MM.1S (cell line): Measurements from ENCODE around the gene LRRC4C.

Experiments
- DNase-seq: peaks from one replicate; pipeline ENCODE4 v3.0.0-alpha.2; 2015
- H2AFZ ChIP-seq: fragments of 300-600 bp; sonication (generic); 2 replicates; pipeline ENCODE4 v1.6.0; 2016; ENCODE audit warnings: antibody characterized with exemption, low read length
- H3F3A ChIP-seq: fragments of 300-600 bp; sonication (generic); 2 replicates; pipeline ENCODE4 v1.6.1; 2016; ENCODE audit warnings: mild to moderate bottlenecking, antibody characterized with exemption, low read length, moderate library complexity, mixed read lengths; ENCODE audit not compliant: insufficient read depth
- H3K27ac ChIP-seq: fragments of 300-600 bp; sonication (generic); 2 replicates; pipeline ENCODE4 v1.5.1; 2016; ENCODE audit warnings: mild to moderate bottlenecking, low read length
- H3K27me3 ChIP-seq: fragments of 300-600 bp; sonication (generic); replicated peaks from 2 replicates; pipeline ENCODE4 v1.6.0; 2016; ENCODE audit warnings: low read length; ENCODE audit not compliant: insufficient read depth
- H3K36me3 ChIP-seq: fragments of 300-600 bp; sonication (generic); replicated peaks from 2 replicates; pipeline ENCODE4 v1.6.1; 2016; ENCODE audit warnings: mild to moderate bottlenecking, low read length, mixed read lengths; ENCODE audit not compliant: insufficient read depth
- H3K4me1 ChIP-seq: fragments of 300-600 bp; sonication (generic); 2 replicates; pipeline ENCODE4 v1.6.1; 2016; ENCODE audit warnings: low read length, mixed read lengths
- H3K4me2 ChIP-seq: fragments of 300-600 bp; sonication (generic); 2 replicates; pipeline ENCODE4 v1.6.0; 2016; ENCODE audit warnings: low read depth, low read length
- H3K4me3 ChIP-seq: fragments of 300-600 bp; sonication (generic); 2 replicates; pipeline ENCODE4 v1.5.1; 2016; ENCODE audit warnings: low read length, mixed read lengths
- H3K79me2 ChIP-seq: fragments of 300-600 bp; sonication (generic); 2 replicates; pipeline ENCODE4 v1.6.1; 2016; ENCODE audit warnings: mixed run types, low read length, mixed read lengths
- H3K9ac ChIP-seq: fragments of 300-600 bp; sonication (generic); 2 replicates; pipeline ENCODE4 v1.6.1; 2016; ENCODE audit warnings: low read length, mixed read lengths
- H3K9me2 ChIP-seq: fragments of 300-600 bp; sonication (generic); replicated peaks from 2 replicates; pipeline ENCODE4 v1.6.1; 2016; ENCODE audit warnings: mild to moderate bottlenecking, low read length, mixed read lengths; ENCODE audit not compliant: insufficient read depth
- H3K9me3 ChIP-seq: fragments of 300-600 bp; sonication (generic); replicated peaks from 2 replicates; pipeline ENCODE4 v1.6.1; 2016; ENCODE audit warnings: mild to moderate bottlenecking, low read length, mixed read lengths; ENCODE audit not compliant: insufficient read depth
- H4K20me1 ChIP-seq: fragments of 300-600 bp; sonication (generic); 2 replicates; pipeline ENCODE4 v1.6.1; 2016; ENCODE audit warnings: mild to moderate bottlenecking, low read length, moderate library complexity, mixed read lengths; ENCODE audit not compliant: insufficient read depth
- EZH2 ChIP-seq: fragments of 300-600 bp; sonication (generic); optimal IDR thresholded peaks from 2 replicates; pipeline ENCODE3; 2017; ENCODE audit warnings: low read depth, mild to moderate bottlenecking, antibody characterized with exemption, low read length, mixed read lengths
- EZH2phosphoT487 ChIP-seq: fragments of 300-600 bp; sonication (generic); IDR thresholded peaks from 2 replicates; pipeline ENCODE4 v1.6.1; 2018; ENCODE audit warnings: antibody characterized with exemption, low read length
- TF ChIP-seq, protein P1 (sequence below): fragments of 300-600 bp; sonication (generic); IDR thresholded peaks from 2 replicates; pipeline ENCODE4 v1.5.1; 2016; ENCODE audit warnings: antibody characterized with exemption, low read length, mixed read lengths

The LRRC4C gene

GRCh38 chr11:41267451-41267850, 192.0 kb downstream of the LRRC4C start:
- H3K4me2 ChIP-seq = no peak overlapping the region
- H3K9ac ChIP-seq = no peak overlapping the region
- no peaks in the 10 kb centered on the region for H3K36me3 ChIP-seq
- no peaks in the 10 kb centered on the region for H3K9me2 ChIP-seq
- H2AFZ ChIP-seq = no peak overlapping the region
- no peaks in the 10 kb centered on the region for H3K4me1 ChIP-seq
- H3K4me3 ChIP-seq = no peak overlapping the region
- no peaks in the 10 kb centered on the region for H3K9me3 ChIP-seq
- no peaks in the 10 kb centered on the region for H3K27me3 ChIP-seq
- no peaks in the 10 kb centered on the region for H4K20me1 ChIP-seq
- DNase-seq = no peak
- TF ChIP-seq EZH2 = no peak
- TF ChIP-seq EZH2phosphoT487 = no peak
- TF ChIP-seq, protein P1, sequence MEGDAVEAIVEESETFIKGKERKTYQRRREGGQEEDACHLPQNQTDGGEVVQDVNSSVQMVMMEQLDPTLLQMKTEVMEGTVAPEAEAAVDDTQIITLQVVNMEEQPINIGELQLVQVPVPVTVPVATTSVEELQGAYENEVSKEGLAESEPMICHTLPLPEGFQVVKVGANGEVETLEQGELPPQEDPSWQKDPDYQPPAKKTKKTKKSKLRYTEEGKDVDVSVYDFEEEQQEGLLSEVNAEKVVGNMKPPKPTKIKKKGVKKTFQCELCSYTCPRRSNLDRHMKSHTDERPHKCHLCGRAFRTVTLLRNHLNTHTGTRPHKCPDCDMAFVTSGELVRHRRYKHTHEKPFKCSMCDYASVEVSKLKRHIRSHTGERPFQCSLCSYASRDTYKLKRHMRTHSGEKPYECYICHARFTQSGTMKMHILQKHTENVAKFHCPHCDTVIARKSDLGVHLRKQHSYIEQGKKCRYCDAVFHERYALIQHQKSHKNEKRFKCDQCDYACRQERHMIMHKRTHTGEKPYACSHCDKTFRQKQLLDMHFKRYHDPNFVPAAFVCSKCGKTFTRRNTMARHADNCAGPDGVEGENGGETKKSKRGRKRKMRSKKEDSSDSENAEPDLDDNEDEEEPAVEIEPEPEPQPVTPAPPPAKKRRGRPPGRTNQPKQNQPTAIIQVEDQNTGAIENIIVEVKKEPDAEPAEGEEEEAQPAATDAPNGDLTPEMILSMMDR = no peak
- H3K27ac ChIP-seq = no peak overlapping the region
- no peaks in the 10 kb centered on the region for H3K79me2 ChIP-seq
- no peaks in the 10 kb centered on the region for H3F3A ChIP-seq

- Histone ChIP-seq H3K9ac (no peak overlapping the region), H3K9me2 (no peaks in the 10 kb centered on the region), H3K79me2 (no peaks in the 10 kb centered on the region), H3K27ac (no peak overlapping the region), H3K4me1 (no peaks in the 10 kb centered on the region), H3K36me3 (no peaks in the 10 kb centered on the region), H3K4me2 (no peak overlapping the region), H4K20me1 (no peaks in the 10 kb centered on the region), H3K9me3 (no peaks in the 10 kb centered on the region), H3K27me3 (no peaks in the 10 kb centered on the region), H3F3A (no peaks in the 10 kb centered on the region), H2AFZ (no peak overlapping the region), H3K4me3 (no peak overlapping the region)
- no peak for DNase-seq
- TF ChIP-seq EZH2phosphoT487 = no peak
- TF ChIP-seq EZH2 = no peak
These were observed 203.4 kb downstream of the LRRC4C start for GRCh38 chr11:41256041-41256440.

DNA sequence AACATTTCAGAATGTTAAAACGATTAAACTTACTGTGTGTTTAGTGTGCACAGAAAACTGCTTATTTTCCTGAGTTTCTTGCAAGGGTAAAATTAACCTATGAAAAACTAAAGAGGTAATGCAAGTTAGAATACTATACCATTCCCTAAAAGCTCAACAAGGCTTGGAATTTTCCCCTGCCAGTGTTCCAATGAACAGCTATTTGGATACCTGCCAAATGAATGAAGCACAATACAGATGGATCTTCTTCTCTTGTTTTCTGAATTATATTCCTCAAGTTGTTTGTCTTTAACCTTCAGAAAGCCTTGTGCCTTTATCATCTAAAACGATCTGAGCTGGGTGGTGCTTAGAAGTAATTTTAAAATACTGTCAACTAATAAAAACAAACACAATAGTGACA, 204.5 kb downstream of the LRRC4C start:
- Histone ChIP-seq H2AFZ (no peak overlapping the region), H3F3A (no peaks in the 10 kb centered on the region), H3K9me3 (no peaks in the 10 kb centered on the region), H3K27me3 (no peaks in the 10 kb centered on the region), H3K9ac (no peak overlapping the region), H3K36me3 (no peaks in the 10 kb centered on the region), H3K4me1 (no peaks in the 10 kb centered on the region), H3K79me2 (no peaks in the 10 kb centered on the region), H3K4me3 (no peak overlapping the region), H3K4me2 (no peak overlapping the region), H3K27ac (no peak overlapping the region), H3K9me2 (no peaks in the 10 kb centered on the region), H4K20me1 (no peaks in the 10 kb centered on the region)
- DNase-seq = no peak
- TF ChIP-seq EZH2 = no peak
- no peak for TF ChIP-seq EZH2phosphoT487
- TF ChIP-seq, protein P1 = no peak

DNA sequence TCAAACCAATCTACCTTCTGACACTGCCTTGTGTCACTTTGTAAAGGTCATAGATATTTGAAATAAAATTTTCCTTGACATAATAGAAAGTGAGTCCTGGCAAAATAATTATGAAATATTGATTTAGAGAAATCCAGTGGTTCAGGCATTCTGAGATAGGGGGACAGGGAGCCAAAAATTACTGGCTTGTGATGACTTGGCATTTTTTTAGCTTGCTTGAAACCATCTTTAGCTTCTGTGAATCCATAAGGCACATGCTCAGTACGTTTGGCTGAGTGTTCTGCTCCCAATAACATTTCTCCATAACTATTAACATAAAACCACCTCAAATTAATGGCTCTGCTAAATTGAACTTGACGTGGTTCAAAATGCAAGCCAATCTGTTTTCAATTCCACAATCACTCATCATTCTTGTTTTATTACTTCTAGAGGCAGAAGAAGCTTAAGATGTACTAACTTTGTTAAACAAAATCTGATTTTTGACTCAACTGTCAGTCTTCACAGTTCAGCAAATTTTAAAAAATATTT, 209.0 kb downstream of the LRRC4C start:
- Histone ChIP-seq H4K20me1 (no peaks in the 10 kb centered on the region), H3K36me3 (no peaks in the 10 kb centered on the region), H3K9me2 (no peaks in the 10 kb centered on the region), H2AFZ (no peak overlapping the region), H3K79me2 (no peaks in the 10 kb centered on the region), H3K4me2 (no peak overlapping the region), H3K27ac (no peak overlapping the region), H3K9me3 (no peaks in the 10 kb centered on the region), H3K4me3 (no peak overlapping the region), H3K4me1 (no peaks in the 10 kb centered on the region), H3K27me3 (no peaks in the 10 kb centered on the region), H3K9ac (no peak overlapping the region), H3F3A (no peaks in the 10 kb centered on the region)
- TF ChIP-seq EZH2 (no peak), EZH2phosphoT487 (no peak)
- TF ChIP-seq, protein P1 = no peak
- DNase-seq = no peak
